HepG2 (cell line): Measurements from ENCODE around the gene GLRA3. TPM values are rescaled to one million over a fixed set of nuclear protein-coding genes. Genes with fewer than 3 reads are reported as not detected.

ENCODE experiments used
- ATAC-seq: fragments of 200-7000 bp; cut with Tn5 transposase; 3 replicates; pipeline ENCODE4 v1.9.1; 2020; ENCODE audit warnings: mild to moderate bottlenecking, moderate library complexity
- BruUV-seq: library from RNA; stranded (reverse); fragments of 400-500 nt; replicated peaks from 2 replicates; lab custom pipeline; 2021; lab: Mats Ljungman, UMichigan
- CTCF ChIA-PET: fragments of 300-600 bp; formaldehyde crosslinking; extraction: SDS; loops from one replicate; lab custom pipeline; 2021; ENCODE audit warnings: low total read pairs, inconsistent platforms, low intra/inter-chr PET ratio; lab: Yijun Ruan, JAX
- POLR2A ChIA-PET: fragments of 350-600 bp; sonication (Branson Sonifier 250); formaldehyde crosslinking; loops from one replicate; lab custom pipeline; 2020; ENCODE audit warnings: antibody characterized with exemption, inconsistent platforms; lab: Yijun Ruan, JAX
- DNase-seq: peaks from one replicate; pipeline ENCODE4 v3.0.0-alpha.2; 2015; ENCODE audit warnings: low spot score
- FAIRE-seq: peaks from 3 replicates; lab custom pipeline; 2011; peaks lifted over from hg19 to GRCh38; lab: Jason Lieb, UNC
- H2AFZ ChIP-seq: one replicate; pipeline ENCODE4 v1.6.1; 2011; ENCODE audit warnings: low read length, inconsistent platforms
- H3K27ac ChIP-seq: fragments of 300-600 bp; 3 replicates; pipeline ENCODE4 v1.8.0; 2011; ENCODE audit warnings: mixed run types, mild to moderate bottlenecking, mixed read lengths, low read length, inconsistent platforms; ENCODE audit not compliant: insufficient read depth; ENCODE audit errors: extremely low read length
- H3K27me3 ChIP-seq, 2 experiments: fragments of 200-600 bp in 1 of 2; 2 replicates in 1 of 2; 3 replicates in 1 of 2; pipeline versions ENCODE4 v1.6.0 to v1.8.0; 2011; ENCODE audit warnings: low read length in 2 of 2, mild to moderate bottlenecking in 2 of 2, moderate library complexity in 2 of 2, inconsistent platforms in 1 of 2; ENCODE audit not compliant: insufficient read depth in 2 of 2, control insufficient read depth in 1 of 2
- H3K36me3 ChIP-seq, 2 experiments: fragments of 200-600 bp in 1 of 2; replicated peaks in 1 of 2; 2 replicates in 1 of 2; 3 replicates in 1 of 2; pipeline versions ENCODE4 v1.5.1 to v1.8.0; 2011; ENCODE audit warnings: low read length in 2 of 2, inconsistent platforms in 1 of 2; ENCODE audit not compliant: insufficient read depth in 2 of 2, control insufficient read depth in 1 of 2
- H3K4me1 ChIP-seq: 2 replicates; pipeline ENCODE4 v1.5.1; 2012; ENCODE audit warnings: low read length, inconsistent platforms; ENCODE audit not compliant: insufficient read depth
- H3K4me2 ChIP-seq: 2 replicates; pipeline ENCODE4 v1.6.0; 2011; ENCODE audit warnings: low read depth, low read length, inconsistent platforms
- H3K4me3 ChIP-seq, 3 experiments: fragments of 200-600 bp in 1 of 3; sonication (generic), shearing (Covaris generic) in 1 of 3; replicated peaks in 1 of 3; 2 replicates each; pipeline ENCODE4 v1.5.1; 2011 to 2016; ENCODE audit warnings: low read length in 3 of 3, inconsistent platforms in 2 of 3, low read depth in 2 of 3, mild to moderate bottlenecking in 2 of 3, control low read depth in 1 of 3, mixed read lengths in 1 of 3; ENCODE audit not compliant: insufficient read depth in 1 of 3
- H3K79me2 ChIP-seq: one replicate; pipeline ENCODE4 v1.6.1; 2011; ENCODE audit warnings: low read length, inconsistent platforms; ENCODE audit not compliant: insufficient read depth
- H3K9ac ChIP-seq: 2 replicates; pipeline ENCODE4 v1.6.0; 2011; ENCODE audit warnings: mild to moderate bottlenecking, low read depth, low read length, inconsistent platforms; ENCODE audit not compliant: insufficient read depth
- H3K9me3 ChIP-seq: 2 replicates; pipeline ENCODE4 v1.5.1; 2012; ENCODE audit warnings: mild to moderate bottlenecking, low read length
- H4K20me1 ChIP-seq: 2 replicates; pipeline ENCODE4 v1.6.0; 2011; ENCODE audit warnings: inconsistent platforms, mild to moderate bottlenecking, low read length, moderate library complexity; ENCODE audit not compliant: insufficient read depth
- CBX2 ChIP-seq, 2 experiments: fragments of 200-600 bp in 1 of 2; sonication (generic); formaldehyde crosslinking in 1 of 2; IDR thresholded peaks; 2 replicates each; pipeline versions ENCODE4 v1.7.0 to v1.8.1; 2018 to 2022; ENCODE audit warnings: low read depth in 2 of 2, low read length in 1 of 2, mild to moderate bottlenecking in 1 of 2, missing genetic modification reagents in 1 of 2
- CERS6 ChIP-seq: sonication (generic); formaldehyde crosslinking; IDR thresholded peaks from 2 replicates; pipeline ENCODE4 v1.5.0; 2020; ENCODE audit warnings: missing genetic modification reagents
- CTCF ChIP-seq: sonication (generic); formaldehyde crosslinking; IDR thresholded peaks from 2 replicates; pipeline ENCODE4 v1.5.0; 2020; ENCODE audit warnings: mild to moderate bottlenecking, missing genetic modification reagents, moderate library complexity
- DR1 ChIP-seq: sonication (generic); formaldehyde crosslinking; IDR thresholded peaks from 2 replicates; pipeline ENCODE4 v1.8.0; 2021; ENCODE audit warnings: mild to moderate bottlenecking, missing genetic modification reagents, inconsistent platforms
- KDM2A ChIP-seq: sonication (generic); formaldehyde crosslinking; IDR thresholded peaks from 2 replicates; pipeline ENCODE4 v1.4.0; 2020; ENCODE audit warnings: low read depth, missing genetic modification reagents, borderline replicate concordance
- RAD21 ChIP-seq: fragments of 450-650 bp; formaldehyde crosslinking; IDR thresholded peaks from 2 replicates; pipeline ENCODE4 v1.5.0; 2020; ENCODE audit warnings: mild to moderate bottlenecking
- RBM39 ChIP-seq: fragments of 200-400 bp; formaldehyde crosslinking; IDR thresholded peaks from one replicate; pipeline ENCODE4 v1.6.1; 2018; ENCODE audit warnings: antibody characterized with exemption, mild to moderate bottlenecking, low read depth, low read length; ENCODE audit not compliant: poor library complexity, severe bottlenecking
- SMC3 ChIP-seq: IDR thresholded peaks from 2 replicates; pipeline ENCODE4 v1.6.1; 2011; ENCODE audit warnings: low read length, improper control_type of control experiment
- SNRNP70 ChIP-seq: fragments of 200-400 bp; formaldehyde crosslinking; IDR thresholded peaks from 2 replicates; pipeline ENCODE4 v1.6.1; 2017; ENCODE audit warnings: mild to moderate bottlenecking, low read depth, low read length, moderate library complexity
- STAG1 ChIP-seq: sonication (generic); formaldehyde crosslinking; IDR thresholded peaks from 2 replicates; pipeline ENCODE4 v1.4.0; 2020; ENCODE audit warnings: missing genetic modification reagents
- THRA ChIP-seq: sonication (generic); formaldehyde crosslinking; IDR thresholded peaks from 2 replicates; pipeline ENCODE4 v1.4.0; 2020; ENCODE audit warnings: missing genetic modification reagents, borderline replicate concordance
- ZBTB10 ChIP-seq: sonication (generic); formaldehyde crosslinking; IDR thresholded peaks from 2 replicates; pipeline ENCODE4 v1.4.0; 2020; ENCODE audit warnings: missing genetic modification reagents, borderline replicate concordance
- ZFP37 ChIP-seq: sonication (generic); formaldehyde crosslinking; IDR thresholded peaks from 2 replicates; pipeline ENCODE4 v1.4.0; 2020; ENCODE audit warnings: missing genetic modification reagents, borderline replicate concordance
- ZNF230 ChIP-seq: sonication (generic); formaldehyde crosslinking; IDR thresholded peaks from 2 replicates; pipeline ENCODE4 v1.4.0; 2020; ENCODE audit warnings: mild to moderate bottlenecking, missing genetic modification reagents
- WGBS: methylation state at CpG from one replicate; pipeline ENCODE4 v1.1.6; 2017; ENCODE audit warnings: low lambda C conversion rate; 5-methylcytosine and 5-hydroxymethylcytosine counted together
- in situ Hi-C: cut with HindIII; loops from 2 replicates; pipeline ENCODE4 v1.10.0; 2017; ENCODE audit warnings: low pct_unique_long_range_greater_than_20kb; ENCODE audit not compliant: extremely low pct_ligation_motif_present
- intact Hi-C: fragments of 100-400 bp; cut with micrococcal nuclease; formaldehyde crosslinking; loops from one replicate; pipeline ENCODE4 v1.10.0; 2022; ENCODE audit not compliant: unreplicated experiment
- polyA plus RNA-seq, 8 experiments: library from polyadenylated mRNA; depleted of rRNA in 3 of 8; stranded (reverse) in 7 of 8; unstranded in 1 of 8; fragments of >200 nt; fragmentation: Illumina TruSeq in 4 of 8; extraction: Trizol in 4 of 8; gene quantifications; 2 replicates each; pipeline versions ENCODE4 v1.2.1 to v1.2.3, GENCODE V29; 2011 to 2016; ENCODE audit warnings: low read depth in 4 of 8, missing spikeins in 1 of 8, mixed read lengths in 1 of 8; ENCODE audit not compliant: insufficient read depth in 1 of 8
- total RNA-seq, 5 experiments: library from RNA; depleted of rRNA; stranded (reverse); fragments of >200 nt; fragmentation: Illumina TruSeq; extraction: Trizol; gene quantifications; 2 replicates each; pipeline ENCODE4 v1.2.3, GENCODE V29; 2016; ENCODE audit warnings: low read depth in 1 of 5
- TF ChIP-seq, protein P1 (sequence below): sonication (generic); formaldehyde crosslinking; IDR thresholded peaks from 2 replicates; pipeline ENCODE4 v1.4.0; 2020; ENCODE audit warnings: mild to moderate bottlenecking, missing genetic modification reagents

The GLRA3 gene
- total and polyA plus RNA-seq, 2 of the 13 experiments (the other 11 are each of a cell fraction or from before 2014, with no cell fraction given): not detected

DNA sequence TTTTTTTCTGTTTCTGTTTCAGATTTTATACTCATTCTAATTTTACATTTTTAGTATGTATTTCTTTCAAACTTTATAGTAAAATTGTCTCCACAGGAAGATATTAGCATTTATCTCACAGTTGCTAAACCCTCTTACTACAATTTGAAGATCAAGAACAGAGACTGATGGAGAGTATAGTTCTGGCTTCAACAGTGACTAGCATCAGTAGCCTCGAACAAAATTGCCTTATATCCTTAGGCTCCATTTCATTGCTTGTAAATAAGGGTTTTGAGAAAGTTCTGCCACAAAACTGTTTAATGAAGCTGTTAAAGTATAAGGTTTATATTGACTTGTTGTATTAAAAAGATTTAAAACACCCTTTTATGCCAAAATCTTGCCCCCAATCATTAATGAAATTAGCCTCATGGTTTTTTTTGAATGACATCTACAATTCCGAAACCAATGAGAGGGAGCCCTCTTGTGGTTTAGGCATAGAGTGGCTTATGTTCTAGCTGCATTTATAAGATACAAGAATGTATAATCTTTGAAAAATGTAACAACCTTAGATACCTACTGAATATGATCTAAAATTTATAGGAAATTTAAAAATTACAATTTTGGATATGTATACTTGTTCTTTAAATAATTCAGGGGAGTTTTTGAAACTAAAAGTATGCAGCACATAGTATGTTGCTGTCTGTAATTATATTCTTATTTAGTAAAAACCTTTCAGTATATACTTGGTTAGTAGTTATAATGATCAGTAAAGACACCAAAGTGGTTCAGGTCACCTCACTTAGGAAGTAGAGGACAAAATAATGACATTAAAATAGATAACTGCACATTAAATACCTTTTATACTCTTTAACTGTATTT, 196.9 kb downstream of the GLRA3 start:
- Histone ChIP-seq H3K9me3 (no peaks in the 10 kb centered on the region), H3K4me1 (no peaks in the 10 kb centered on the region), H3K36me3 (no peaks in the 10 kb centered on the region), H3K79me2 (no peaks in the 10 kb centered on the region), H3K27ac (no peak overlapping the region), H3K4me3 (no peak overlapping the region), H3K4me2 (no peak overlapping the region), H4K20me1 (no peaks in the 10 kb centered on the region), H2AFZ (no peak overlapping the region), H3K9ac (no peak overlapping the region), H3K27me3 (no peaks in the 10 kb centered on the region)
- BruUV-seq: no TSS peak
- peak; percentile 66; the same call in 1 of the 3 replicates for ATAC-seq
- intact Hi-C loops: loop anchor here (1.0 kb wide), 1 partner anchor 267 kb away; no protein-coding TSS in a partner anchor
- in situ Hi-C loops: loop anchor here (5.0 to 25.0 kb wide), 2 partner anchors 265 to 420 kb away; no protein-coding TSS in a partner anchor
- DNase-seq: peak; percentile 20
- ChIA-PET CTCF (interaction anchor here (1.9 kb wide), 1 partner anchor 266 kb away, joined by 43 read pairs; no protein-coding TSS in a partner anchor), POLR2A (no interaction called here)
- 0% methylated on average over 2 of the region's 2 CpGs for WGBS
- no peak for FAIRE-seq
- no peak for TF ChIP-seq THRA (CRISPR knock-in tag)
- TF ChIP-seq DR1 (CRISPR knock-in tag): no peak
- no peak for TF ChIP-seq ZFP37 (CRISPR knock-in tag)
- peak; percentile 71 for TF ChIP-seq STAG1 (CRISPR knock-in tag)
- TF ChIP-seq CBX2 (IDR thresholded peaks at IDR 0.05; ENCODE audit: low read depth, low read length): no peak
- TF ChIP-seq CBX2 (CRISPR knock-in tag; IDR thresholded peaks at IDR 0.05; ENCODE audit: low read depth): no peak
- TF ChIP-seq CTCF (CRISPR knock-in tag): peak; percentile 61
- TF ChIP-seq RBM39: no peak
- TF ChIP-seq SNRNP70: no peak
- TF ChIP-seq RAD21 (CRISPR knock-in tag): peak; percentile 40
- TF ChIP-seq KDM2A: no peak
- peak; percentile 78 for TF ChIP-seq SMC3
- TF ChIP-seq ZBTB10 (CRISPR knock-in tag): no peak
- no peak for TF ChIP-seq ZNF230 (CRISPR knock-in tag)
- TF ChIP-seq CERS6 (CRISPR knock-in tag): no peak
- TF ChIP-seq, protein P1, sequence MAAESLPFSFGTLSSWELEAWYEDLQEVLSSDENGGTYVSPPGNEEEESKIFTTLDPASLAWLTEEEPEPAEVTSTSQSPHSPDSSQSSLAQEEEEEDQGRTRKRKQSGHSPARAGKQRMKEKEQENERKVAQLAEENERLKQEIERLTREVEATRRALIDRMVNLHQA (CRISPR knock-in tag): no peak
